Heart right ventricle (tissue), 16 donors: ENCODE data around the gene EML4. TPM values are rescaled to one million over a fixed set of nuclear protein-coding genes. Genes with fewer than 3 reads are reported as not detected.

Experiments used
- ATAC-seq, 8 donors: fragments of 200-7000 bp; cut with Tn5 transposase; one replicate each; pipeline ENCODE4 v1.9.1; 2020; ENCODE audit warnings: mild to moderate bottlenecking in 8 of 8, moderate library complexity in 8 of 8, moderate number of reproducible peaks in 1 of 8
- DNase-seq, 2 donors: peaks; one replicate each; pipeline ENCODE4 v3.0.0-alpha.2; 2020
- H3K27ac ChIP-seq, 10 donors: fragments of 200-600 bp; sonication (generic) in 2 of 10; one replicate each; pipeline versions ENCODE4 v1.5.0 to v1.8.0; 2020 to 2022; ENCODE audit warnings: mild to moderate bottlenecking in 3 of 10
- H3K27me3 ChIP-seq, 7 donors: fragments of 200-600 bp; one replicate each; pipeline ENCODE4 v1.8.0; 2021 to 2022; ENCODE audit warnings: mild to moderate bottlenecking in 2 of 7
- H3K36me3 ChIP-seq, 9 donors: fragments of 200-600 bp; sonication (generic) in 1 of 9; one replicate each; pipeline versions ENCODE4 v1.5.0 to v1.8.0; 2020 to 2022; ENCODE audit warnings: mild to moderate bottlenecking in 2 of 9
- H3K4me1 ChIP-seq, 9 donors: fragments of 200-600 bp; sonication (generic) in 1 of 9; one replicate each; pipeline versions ENCODE4 v1.5.0 to v1.8.0; 2020 to 2022; ENCODE audit warnings: mild to moderate bottlenecking in 4 of 9
- H3K4me3 ChIP-seq, 10 donors: fragments of 200-600 bp; sonication (generic) in 2 of 10; one replicate each; pipeline versions ENCODE4 v1.5.0 to v1.8.0; 2020 to 2022; ENCODE audit warnings: mild to moderate bottlenecking in 7 of 10, moderate library complexity in 2 of 10
- H3K9me3 ChIP-seq, 11 donors: fragments of 200-600 bp in 10 of 11; sonication (generic) in 2 of 11; one replicate each; pipeline versions ENCODE4 v1.5.0 to v1.8.0; 2013 to 2022; ENCODE audit warnings: mild to moderate bottlenecking in 2 of 11, control low read depth in 1 of 11, moderate library complexity in 1 of 11
- CTCF ChIP-seq, 9 donors: fragments of 200-600 bp; sonication (generic) in 2 of 9; IDR thresholded peaks; one replicate each; pipeline versions ENCODE4 v1.5.0 to v1.8.0; 2021 to 2022; ENCODE audit warnings: antibody characterized with exemption in 9 of 9, mild to moderate bottlenecking in 5 of 9, moderate library complexity in 1 of 9
- WGBS, 2 donors: extraction: QIAGEN DNeasy Blood & Tissue Kit; methylation state at CpG; one replicate each; pipeline ENCODE4 v1.1.7; 2013; ENCODE audit warnings: inconsistent platforms in 1 of 2; 5-methylcytosine and 5-hydroxymethylcytosine counted together
- intact Hi-C, 10 donors: fragments of 100-400 bp; cut with DNase I; formaldehyde crosslinking; loops; one replicate each; pipeline versions ENCODE4 v1.11.1 to v1.14.2; 2022
- polyA plus RNA-seq, 2 donors: library from polyadenylated mRNA; stranded (reverse); fragments of 200-250 nt; gene quantifications; one replicate each; pipeline ENCODE4 v1.2.3, GENCODE V29; 2013
- total RNA-seq, 10 donors: library from RNA; stranded (reverse); fragmentation: NEBNext Ultra II Directional in 3 of 10; extraction: Animal tissue kit (Norgen Biotek cat#: 25700) in 3 of 10; gene quantifications; one replicate each; pipeline versions ENCODE4 v1.2.1 to v1.2.4, GENCODE V29; 2021 to 2023
- donor health status: Arrhythmogenic right ventricular cardiomyopathy.
- donor health status: ischemic (EF 13 %, LVEDD 7.1; RV severe dilation, severe dysfunction).
- donor health status: healthy with polysubstance abuse.
- donor health status: DM: no; HTN: yes; CAD: no.
- donor health status: DM: no; HTN: no; CAD: no.
- donor health status: ischemic (EF 25% LVEDD 6.9; RV normal size, moderate dysfunction).
- donor health status: ischemic (EF 25% LVEDD 5.7; RV mildly dilated, moderate dysfunction).
- donor health status: healthy.
- donor health status: DM: yes; HTN: yes; CAD: no.
- donor health status: Ischemic cardiomyopathy.
- donor health status: ischemic (EF 35%, LVEDD 5.7; RV mildly dilated, moderate dysfunction).
- donor health status: nonischemic (EF 11% LVEDD 7.7; RV severe dilation, severe dysfunction).
- donor health status: DM: yes; HTN: yes; CAD: no.
- donor health status: PGD.
- donor health status: ischemic (EF 29% LVEDD 5.4; RV normal size, mild dysfunction).
- donor health status: nonischemic (EF 23%, LVEDD 6.1; RV moderate dilation, normal function).

EML4 gene
- total and polyA plus RNA-seq, 12 donors, result 2.9 to 17.2 (median 5.8) TPM

GRCh38 chr2:42298996-42299754 is 130.0 kb downstream of the EML4 start:
- H3K9me3 ChIP-seq, result no peaks in the 10 kb centered on the region
- H3K27me3 ChIP-seq, result no peaks in the 10 kb centered on the region
- no peak overlapping the region for H3K4me3 ChIP-seq
- no peak for ATAC-seq
- TF ChIP-seq CTCF (IDR thresholded peaks at IDR 0.05), result no peak
- H3K4me1 ChIP-seq, result peaks cover 0 to 15% (median 0%) of the 10 kb centered on the region in 9 donors
- WGBS, 2 donors, result 96 to 98% methylated on average over 3 of the region's 3 CpGs
- intact Hi-C loops, result no loop called here
- H3K36me3 ChIP-seq, result peaks cover 0 to 92% (median 18%) of the 10 kb centered on the region in 9 donors
- no peak overlapping the region for H3K27ac ChIP-seq
- DNase-seq, result no peak

- DNase-seq, result no peak
- Histone ChIP-seq H3K4me3 (no peak overlapping the region), H3K36me3 (peaks cover 0 to 92% (median 15%) of the 10 kb centered on the region in 9 donors), H3K27me3 (no peaks in the 10 kb centered on the region), H3K27ac (no peak overlapping the region), H3K9me3 (no peaks in the 10 kb centered on the region), H3K4me1 (peaks cover 0 to 15% (median 0%) of the 10 kb centered on the region in 9 donors)
- no peak for ATAC-seq
- intact Hi-C loops, result no loop called here
- TF ChIP-seq CTCF (IDR thresholded peaks at IDR 0.05), result no peak
- 76 to 86% methylated on average over 2 of the region's 2 CpGs for WGBS, 2 donors
Measured at GRCh38 chr2:42300527-42300926, 131.4 kb downstream of the EML4 start.

- no peak for DNase-seq
- no peak overlapping the region for H3K4me3 ChIP-seq
- intact Hi-C loops, result no loop called here
- no peak for ATAC-seq
- no peaks in the 10 kb centered on the region for H3K4me1 ChIP-seq
- no peaks in the 10 kb centered on the region for H3K27me3 ChIP-seq
- H3K9me3 ChIP-seq, result no peaks in the 10 kb centered on the region
- TF ChIP-seq CTCF (IDR thresholded peaks at IDR 0.05), result no peak
- H3K36me3 ChIP-seq, result peaks cover 0 to 96% (median 15%) of the 10 kb centered on the region in 9 donors
- no peak overlapping the region for H3K27ac ChIP-seq
- WGBS, 2 donors, result 95% methylated on average over 3 of the region's 3 CpGs
Measured at GRCh38 chr2:42303252-42303651, 134.1 kb downstream of the EML4 start.

- TF ChIP-seq CTCF (IDR thresholded peaks at IDR 0.05), result no peak
- WGBS, 2 donors, result 98 to 99% methylated on average over 2 of the region's 2 CpGs
- DNase-seq (no peak), ATAC-seq (no peak)
- H3K4me3 ChIP-seq, result no peak overlapping the region
- no peaks in the 10 kb centered on the region for H3K27me3 ChIP-seq
- no peak overlapping the region for H3K27ac ChIP-seq
- H3K4me1 ChIP-seq, result no peaks in the 10 kb centered on the region
- intact Hi-C loops, result no loop called here
- H3K36me3 ChIP-seq, result peaks cover 0 to 99% (median 15%) of the 10 kb centered on the region in 9 donors
- H3K9me3 ChIP-seq, result no peaks in the 10 kb centered on the region
Measured at GRCh38 chr2:42304059-42304713, 135.0 kb downstream of the EML4 start.
